Brain microvascular endothelial cell (primary cell): Measurements from ENCODE around the gene COL26A1.

Experiments used
- DNase-seq: peaks from one replicate; pipeline ENCODE4 v3.0.0-alpha.2; 2020
- H3K27ac ChIP-seq: fragments of 250-450 bp; sonication (Bioruptor Pico); 2 replicates; pipeline ENCODE4 v1.5.1; 2020; ENCODE audit warnings: mild to moderate bottlenecking, moderate library complexity
- H3K27me3 ChIP-seq: fragments of 250-450 bp; sonication (Bioruptor Pico); replicated peaks from 2 replicates; pipeline ENCODE4 v1.5.1; 2020; ENCODE audit warnings: mild to moderate bottlenecking
- H3K36me3 ChIP-seq: fragments of 250-450 bp; sonication (Bioruptor Pico); replicated peaks from 2 replicates; pipeline ENCODE4 v1.5.1; 2020; ENCODE audit warnings: mild to moderate bottlenecking
- H3K4me3 ChIP-seq: 2 replicates; pipeline ENCODE4 v1.5.1; 2011; ENCODE audit warnings: low read depth, mild to moderate bottlenecking, control low read depth, low read length, moderate library complexity
- CTCF ChIP-seq: IDR thresholded peaks from 2 replicates; pipeline ENCODE4 v1.5.1; 2011; ENCODE audit warnings: low read depth, mild to moderate bottlenecking, moderate library complexity, low read length, control low read depth, inconsistent platforms; ENCODE audit errors: missing control alignments
- in situ Hi-C: cut with HindIII; loops from 2 replicates; pipeline ENCODE4 v1.10.0; 2017; ENCODE audit warnings: low sequenced_read_pairs, low pct_ligation_motif_present

The COL26A1 gene

GRCh38 chr7:101538596-101539459 lies 176.2 kb downstream of the COL26A1 start:
- in situ Hi-C loops, result no loop called here
- peak; percentile 40 for DNase-seq
- Histone ChIP-seq H3K36me3 (no peaks in the 10 kb centered on the region), H3K27ac (no peak overlapping the region), H3K4me3 (no peak overlapping the region), H3K27me3 (no peaks in the 10 kb centered on the region)
- peak; percentile 94 for TF ChIP-seq CTCF

- in situ Hi-C loops, result no loop called here
- Histone ChIP-seq H3K36me3 (no peaks in the 10 kb centered on the region), H3K27me3 (no peaks in the 10 kb centered on the region), H3K4me3 (no peak overlapping the region), H3K27ac (no peak overlapping the region)
- no peak for DNase-seq
- TF ChIP-seq CTCF, result no peak
Observed at GRCh38 chr7:101539784-101540183, 177.1 kb downstream of the COL26A1 start.

GRCh38 chr7:101542527-101543241 lies 180.0 kb downstream of the COL26A1 start:
- in situ Hi-C loops, result no loop called here
- TF ChIP-seq CTCF, result peak; percentile 87
- H3K4me3 ChIP-seq, result no peak overlapping the region
- H3K27ac ChIP-seq, result no peak overlapping the region
- DNase-seq, result peak; percentile 19
- H3K36me3 ChIP-seq, result no peaks in the 10 kb centered on the region
- no peaks in the 10 kb centered on the region for H3K27me3 ChIP-seq

- H3K4me3 ChIP-seq, result no peak overlapping the region
- no peak for TF ChIP-seq CTCF
- H3K27ac ChIP-seq, result no peak overlapping the region
- in situ Hi-C loops, result no loop called here
- no peaks in the 10 kb centered on the region for H3K27me3 ChIP-seq
- DNase-seq, result no peak
- H3K36me3 ChIP-seq, result no peaks in the 10 kb centered on the region
Observed at GRCh38 chr7:101543242-101543766, 180.6 kb downstream of the COL26A1 start.

- TF ChIP-seq CTCF, result no peak
- no peak overlapping the region for H3K27ac ChIP-seq
- no peak for DNase-seq
- in situ Hi-C loops, result no loop called here
- H3K27me3 ChIP-seq, result no peaks in the 10 kb centered on the region
- H3K4me3 ChIP-seq, result no peak overlapping the region
- H3K36me3 ChIP-seq, result no peaks in the 10 kb centered on the region
Observed at GRCh38 chr7:101543846-101544245, 181.2 kb downstream of the COL26A1 start.
